NCI-H1105 (cell line): Measurements from ENCODE around the gene TMEM132D.
A peak's percentile ranks its signal among the peaks of the same experiment; 100 is the strongest.

Experiments
- DNase-seq: peaks from one replicate; lab custom pipeline; 2025; lab: John Stamatoyannopoulos, UW

The TMEM132D gene

DNA sequence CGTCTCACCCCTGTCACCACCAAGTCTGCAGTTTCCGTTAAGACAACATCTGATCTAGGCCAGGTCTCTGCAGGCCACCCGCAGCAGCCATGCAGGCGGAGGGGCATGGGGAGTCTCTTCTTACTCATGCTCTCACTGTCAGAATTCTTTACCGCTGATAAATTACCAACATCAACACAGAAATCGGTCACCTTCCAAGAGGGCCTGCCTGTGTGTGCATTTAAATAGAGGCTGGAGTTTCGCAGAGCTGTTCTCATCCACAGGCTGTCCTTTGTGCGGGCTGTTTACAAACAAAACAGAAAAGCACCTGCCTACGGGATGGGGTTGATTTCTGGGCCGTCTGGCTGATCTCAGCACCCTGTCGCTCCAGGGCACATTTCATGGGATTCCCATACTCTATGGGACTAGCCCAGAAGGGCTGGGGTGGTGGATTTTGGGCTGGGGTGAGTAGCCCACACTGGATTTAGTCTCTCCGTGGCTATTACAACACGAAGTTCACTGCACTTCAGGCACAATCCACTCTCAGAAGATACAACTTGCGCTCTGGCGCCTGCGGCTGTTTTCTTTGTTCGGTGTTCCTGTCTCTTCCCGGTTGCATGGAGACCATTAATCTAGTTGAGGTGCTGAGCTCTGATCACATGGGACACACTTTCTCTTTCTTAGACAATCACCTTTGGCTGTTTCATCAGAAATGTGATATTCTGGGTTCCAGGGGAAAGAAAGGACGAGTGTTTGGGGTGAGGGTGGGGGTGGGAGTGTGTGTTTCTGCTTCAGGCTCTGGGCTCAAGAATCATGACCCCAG, 719.5 kb downstream of the TMEM132D start:
- DNase-seq: no peak

GRCh38 chr12:129179941-129180553, 723.8 kb downstream of the TMEM132D start:
- no peak for DNase-seq

DNA sequence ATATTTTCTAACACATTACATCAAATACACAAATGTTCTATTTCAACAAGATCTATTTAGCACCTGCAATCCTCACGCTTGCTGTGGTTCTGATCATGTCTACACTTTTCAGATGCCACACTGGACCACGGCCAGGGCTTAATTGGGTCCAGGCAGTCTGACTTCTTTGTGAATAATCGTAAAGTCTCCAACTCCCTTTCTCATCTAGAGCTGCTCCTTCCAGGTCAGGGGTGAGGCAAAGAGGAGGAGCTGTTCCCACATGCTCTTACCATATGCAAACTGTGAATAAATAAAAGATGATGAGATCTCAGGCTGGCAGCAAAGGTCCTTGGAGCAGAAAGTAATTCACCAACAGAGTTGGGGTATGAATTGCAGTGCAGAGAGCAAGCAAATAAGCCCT, 733.9 kb downstream of the TMEM132D start:
- DNase-seq: no peak

- no peak for DNase-seq
Measured at GRCh38 chr12:129163861-129164260, 740.0 kb downstream of the TMEM132D start.

DNA sequence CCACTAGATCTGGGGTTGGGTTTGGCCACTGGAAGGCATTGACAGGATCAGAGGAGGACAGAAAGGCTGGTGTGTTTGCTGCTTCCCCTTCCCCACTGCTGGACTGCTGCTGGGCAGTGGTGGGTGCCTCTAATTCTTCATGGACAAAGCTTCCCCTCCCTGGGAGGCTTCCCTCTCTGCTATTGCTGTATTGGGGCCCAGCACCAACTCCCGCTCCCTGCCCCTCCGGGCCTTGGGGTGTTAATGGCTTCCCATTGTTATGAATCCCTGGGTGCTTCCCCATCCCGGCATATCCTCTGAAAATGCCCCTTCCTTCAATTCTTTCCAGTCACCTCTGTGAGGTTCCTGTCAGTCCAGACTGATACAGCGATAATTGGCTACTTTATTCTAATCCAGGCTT, 740.4 kb downstream of the TMEM132D start:
- no peak for DNase-seq

GRCh38 chr12:129162805-129163204, 741.0 kb downstream of the TMEM132D start:
- no peak for DNase-seq

- no peak for DNase-seq
Measured at GRCh38 chr12:129161511-129161910, 742.3 kb downstream of the TMEM132D start.

- DNase-seq: no peak
Measured at GRCh38 chr12:129160282-129160681, 743.5 kb downstream of the TMEM132D start.

DNA sequence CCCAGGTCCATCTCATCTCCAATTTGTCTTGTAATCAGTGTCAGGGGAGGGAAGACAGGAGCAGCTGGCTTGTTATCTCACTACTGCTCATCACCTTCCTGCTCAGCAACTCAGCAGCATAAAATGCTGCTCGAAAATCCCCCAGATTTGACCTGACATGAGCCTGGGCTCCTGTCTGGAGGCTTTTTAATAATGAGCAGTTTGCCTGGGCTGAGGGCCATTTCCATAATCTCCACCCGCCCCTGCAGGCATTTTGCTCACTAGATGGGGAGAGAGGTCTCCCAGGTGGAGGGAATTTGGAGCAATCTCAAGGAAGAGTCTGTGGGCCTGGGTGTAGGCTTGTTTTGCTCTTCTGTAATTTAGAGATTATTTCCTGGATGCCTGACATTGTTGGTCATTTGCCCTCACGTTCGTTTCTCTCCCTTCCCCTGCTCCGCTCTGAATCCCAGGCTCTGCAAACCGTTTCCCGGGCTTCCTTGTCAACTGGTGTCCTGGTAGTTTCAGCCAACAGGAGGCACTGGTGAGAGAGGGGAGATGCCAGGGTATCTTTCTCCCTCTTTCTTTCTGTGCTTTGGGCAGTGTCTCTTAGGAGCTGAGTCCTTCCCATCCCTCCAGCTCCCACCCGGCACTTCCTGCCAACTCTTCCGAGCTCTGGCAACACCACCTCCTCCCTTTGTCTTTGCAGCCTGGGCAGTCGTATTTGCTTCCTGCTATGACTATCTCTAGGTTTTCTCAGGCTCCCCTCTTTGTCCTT, 751.3 kb downstream of the TMEM132D start:
- no peak for DNase-seq

DNA sequence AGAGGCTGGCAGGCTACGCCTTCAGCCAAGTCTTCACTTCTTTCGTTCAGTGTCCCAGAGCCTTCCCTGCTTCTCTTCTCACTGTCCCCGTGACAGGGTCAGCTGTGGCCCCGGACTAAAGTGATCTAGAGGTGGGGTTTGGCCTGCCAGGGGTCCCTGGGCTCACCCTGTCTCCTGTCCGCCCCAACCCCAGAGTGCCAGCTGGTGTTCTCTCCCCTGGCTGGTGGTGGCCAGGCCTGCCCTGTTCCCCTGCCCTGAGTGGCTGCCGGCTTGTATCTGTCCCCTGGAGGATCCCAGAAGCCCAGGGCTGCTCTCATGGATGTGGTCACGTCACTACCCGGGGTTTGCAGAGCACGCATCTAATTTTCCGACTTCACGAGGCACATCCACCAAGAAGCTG, 753.1 kb downstream of the TMEM132D start:
- DNase-seq: no peak

- DNase-seq: peak; percentile 6
Measured at GRCh38 chr12:129145381-129145780, 758.4 kb downstream of the TMEM132D start.

- no peak for DNase-seq
Measured at GRCh38 chr12:129138776-129139175, 765.0 kb downstream of the TMEM132D start.

DNA sequence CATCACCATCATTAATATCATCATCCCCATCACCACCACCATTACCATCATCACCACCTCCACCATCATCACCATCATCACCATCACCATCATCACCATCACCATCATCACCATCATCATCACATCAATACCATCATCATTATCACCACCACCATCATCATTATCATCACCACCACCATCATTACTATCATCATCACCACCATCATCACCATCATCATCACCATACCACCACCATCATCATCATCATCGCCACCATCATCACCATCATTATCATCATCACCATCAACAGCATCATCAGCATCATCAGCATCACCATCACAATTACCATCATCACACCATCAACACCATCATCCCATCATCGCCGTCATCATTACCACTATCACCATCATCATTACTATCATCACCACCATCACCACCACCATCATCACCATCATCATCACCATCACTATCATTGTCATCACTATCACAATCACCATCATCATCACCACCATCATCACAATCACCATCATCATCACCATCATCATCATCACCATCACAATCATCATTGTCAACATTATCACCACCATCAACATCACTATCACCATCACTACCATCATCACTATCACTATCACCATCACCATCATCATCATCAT, 767.0 kb downstream of the TMEM132D start:
- DNase-seq: no peak

- no peak for DNase-seq
Measured at GRCh38 chr12:129127771-129128170, 776.1 kb downstream of the TMEM132D start.

DNA sequence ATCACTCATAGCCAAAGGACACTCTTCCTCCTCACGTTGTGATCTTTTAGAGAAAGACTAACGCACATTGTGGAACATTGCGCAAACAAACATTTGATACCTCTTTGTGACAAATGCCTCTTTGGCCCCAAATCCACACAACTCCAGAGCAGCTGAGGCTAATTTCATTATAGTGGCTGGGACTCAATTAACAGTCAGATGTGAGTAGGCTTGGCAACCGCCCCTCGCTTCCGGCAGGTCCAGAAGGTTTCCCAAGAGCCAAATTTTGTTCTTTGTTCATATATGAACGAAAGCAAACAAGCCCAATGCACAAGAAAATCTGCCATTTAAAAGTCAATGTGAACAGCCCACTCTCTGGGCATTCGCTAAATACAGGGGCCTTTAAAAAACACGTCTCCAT, 776.6 kb downstream of the TMEM132D start:
- DNase-seq: peak; percentile 4

DNA sequence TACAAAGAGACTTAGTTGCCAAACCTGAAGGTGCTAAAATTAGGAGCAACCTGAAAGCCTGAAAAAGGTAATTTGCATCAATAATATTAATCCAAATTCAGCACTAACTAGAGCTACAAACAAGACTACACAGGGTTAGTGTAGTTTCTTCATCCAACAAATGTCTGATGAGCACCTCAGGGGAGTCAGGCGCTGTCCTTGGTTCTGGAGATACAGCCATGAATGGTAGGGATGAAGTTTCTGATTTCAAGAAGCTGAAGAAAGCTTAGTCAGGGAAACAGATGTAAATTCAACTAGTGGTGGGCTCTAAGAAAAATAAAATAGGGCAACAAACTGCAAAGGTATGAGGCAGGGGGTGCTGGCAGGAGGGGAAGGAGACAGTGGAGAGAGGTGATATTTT, 784.3 kb downstream of the TMEM132D start:
- DNase-seq: no peak

GRCh38 chr12:129115558-129115957, 788.3 kb downstream of the TMEM132D start:
- no peak for DNase-seq

DNA sequence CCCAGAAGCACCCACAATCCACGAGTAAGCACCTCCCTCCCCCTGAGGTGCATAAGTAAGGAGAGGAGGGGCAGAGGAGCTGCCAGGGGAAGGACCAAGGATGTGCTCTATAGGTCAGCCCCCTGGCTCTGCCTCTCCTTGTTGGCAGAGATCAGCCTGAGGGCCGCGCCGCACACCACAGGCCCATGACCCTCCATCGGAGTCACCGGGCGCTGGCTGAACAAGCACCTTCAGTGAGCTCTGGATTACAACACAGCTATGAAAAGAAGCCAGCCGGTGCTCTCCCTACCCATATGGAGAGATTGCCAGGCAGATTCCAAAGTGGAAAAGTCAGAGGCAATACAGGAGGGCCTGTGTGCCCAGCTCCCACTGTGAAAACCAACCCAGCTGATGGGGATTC, 793.2 kb downstream of the TMEM132D start:
- DNase-seq: no peak

GRCh38 chr12:129109174-129110001, 794.4 kb downstream of the TMEM132D start:
- no peak for DNase-seq

DNA sequence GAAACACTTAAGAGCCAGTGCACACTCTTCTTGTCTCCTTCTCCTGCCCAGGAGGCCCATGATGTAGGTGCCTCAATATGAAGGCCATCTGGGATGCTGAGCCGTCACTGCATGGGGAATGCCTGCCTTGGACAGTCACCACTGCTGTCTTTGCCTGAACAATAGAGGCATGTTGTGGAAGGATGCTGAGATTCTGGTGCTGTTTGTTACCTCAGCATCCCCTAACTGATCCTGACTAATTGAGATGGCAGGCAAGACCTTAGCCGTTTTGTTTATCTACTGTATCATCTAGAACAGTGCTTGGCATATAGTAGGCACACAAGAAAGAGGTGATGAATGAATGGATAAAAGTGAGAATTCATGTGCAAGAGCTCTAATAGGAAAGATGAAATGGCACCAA, 797.1 kb downstream of the TMEM132D start:
- no peak for DNase-seq

DNA sequence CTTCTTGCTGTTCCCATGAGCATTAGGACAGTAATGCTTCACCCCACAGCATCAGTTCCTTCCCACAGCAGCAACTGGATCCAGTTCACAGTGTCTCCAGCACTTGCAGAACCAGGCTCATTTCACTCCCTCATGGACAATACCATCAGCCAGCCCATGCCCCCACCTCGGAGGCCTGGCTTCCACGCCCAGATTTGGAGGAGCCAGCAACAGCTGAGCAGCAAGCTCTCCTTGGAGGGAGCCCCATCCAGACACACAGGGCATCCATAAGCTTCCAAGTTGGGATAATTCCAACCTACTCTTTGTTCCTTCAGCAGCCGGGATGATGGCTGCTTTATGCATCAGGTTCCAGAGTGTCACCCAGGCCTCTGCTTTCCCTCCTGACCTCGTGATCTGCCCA, 800.6 kb downstream of the TMEM132D start:
- no peak for DNase-seq

- DNase-seq: no peak
Measured at GRCh38 chr12:129102233-129102632, 801.6 kb downstream of the TMEM132D start.
